Transverse colon (tissue), 3 donors: ENCODE measurements around the gene ASAP3.

Experiments used
- EP300 ChIP-seq: sonication (generic); formaldehyde crosslinking; IDR thresholded peaks from one replicate; pipeline ENCODE4 v1.6.1; 2017; ENCODE audit warnings: antibody characterized with exemption, low read depth
- TF ChIP-seq, protein P1 (sequence below), 5 experiments: fragments of 200-600 bp in 3 of 5; fragments of 450-650 bp in 2 of 5; sonication (generic) in 3 of 5; IDR thresholded peaks; 1 replicate in 2 of 5; 2 replicates in 3 of 5; pipeline ENCODE4 v1.5.1; 2016 to 2017; ENCODE audit warnings: antibody characterized with exemption in 5 of 5, inconsistent platforms in 3 of 5, mild to moderate bottlenecking in 2 of 5, moderate library complexity in 1 of 5

DNA sequence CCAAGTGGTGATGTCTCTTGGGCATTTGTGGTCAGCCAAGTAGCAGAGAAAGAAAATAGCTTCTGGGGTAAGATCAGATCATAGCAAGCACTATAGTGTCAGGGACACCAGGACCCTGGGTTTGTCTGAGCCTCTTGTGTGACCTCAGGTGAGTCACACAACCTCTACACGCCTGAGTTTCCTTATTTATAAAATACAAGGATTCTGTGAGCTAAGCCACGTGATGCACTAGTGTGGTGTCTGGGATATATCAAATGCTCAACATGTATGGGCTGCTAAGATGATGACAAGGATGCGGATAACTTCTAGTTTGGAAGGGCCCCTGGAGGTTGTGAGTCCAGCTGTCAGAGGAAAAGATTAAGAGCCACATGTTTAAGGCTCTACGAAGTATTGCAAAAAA, 89.8 kb downstream of the ASAP3 start:
- TF ChIP-seq, protein P1, sequence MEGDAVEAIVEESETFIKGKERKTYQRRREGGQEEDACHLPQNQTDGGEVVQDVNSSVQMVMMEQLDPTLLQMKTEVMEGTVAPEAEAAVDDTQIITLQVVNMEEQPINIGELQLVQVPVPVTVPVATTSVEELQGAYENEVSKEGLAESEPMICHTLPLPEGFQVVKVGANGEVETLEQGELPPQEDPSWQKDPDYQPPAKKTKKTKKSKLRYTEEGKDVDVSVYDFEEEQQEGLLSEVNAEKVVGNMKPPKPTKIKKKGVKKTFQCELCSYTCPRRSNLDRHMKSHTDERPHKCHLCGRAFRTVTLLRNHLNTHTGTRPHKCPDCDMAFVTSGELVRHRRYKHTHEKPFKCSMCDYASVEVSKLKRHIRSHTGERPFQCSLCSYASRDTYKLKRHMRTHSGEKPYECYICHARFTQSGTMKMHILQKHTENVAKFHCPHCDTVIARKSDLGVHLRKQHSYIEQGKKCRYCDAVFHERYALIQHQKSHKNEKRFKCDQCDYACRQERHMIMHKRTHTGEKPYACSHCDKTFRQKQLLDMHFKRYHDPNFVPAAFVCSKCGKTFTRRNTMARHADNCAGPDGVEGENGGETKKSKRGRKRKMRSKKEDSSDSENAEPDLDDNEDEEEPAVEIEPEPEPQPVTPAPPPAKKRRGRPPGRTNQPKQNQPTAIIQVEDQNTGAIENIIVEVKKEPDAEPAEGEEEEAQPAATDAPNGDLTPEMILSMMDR (IDR thresholded peaks at IDR 0.05) = no peak
- no peak for TF ChIP-seq EP300
